ENCODE results near the gene RNU5B-1. TPM values are rescaled to one million over a fixed set of nuclear protein-coding genes. Genes with fewer than 3 reads are reported as not detected.

RNU5B-1 gene
- total RNA-seq, 1 donor from 2014 or later: not detected

GRCh38 chr15:65309882-65310418 is 5.5 kb downstream of the RNU5B-1 start:
- H3K4me3 ChIP-seq (ENCODE audit: low read depth, low read length): no peak overlapping the region
- H3K27me3 ChIP-seq (ENCODE audit: control insufficient read depth, insufficient read depth, low read length): peaks cover 2% of the 10 kb centered on the region
- TF ChIP-seq CTCF (IDR thresholded peaks at IDR 0.05; ENCODE audit: insufficient read depth, low read length, severe bottlenecking): no peak
- FAIRE-seq (no peak), DNase-seq (ENCODE audit: low read depth) (no peak)
- H3K36me3 ChIP-seq (ENCODE audit: control insufficient read depth, insufficient read depth, low read length): no peaks in the 10 kb centered on the region

GRCh38 chr15:65310431-65311137 is 6.1 kb downstream of the RNU5B-1 start:
- FAIRE-seq: no peak

GRCh38 chr15:65311760-65312159 is 7.3 kb downstream of the RNU5B-1 start:
- Histone ChIP-seq H3K36me3 (ENCODE audit: control insufficient read depth, insufficient read depth, low read length) (no peaks in the 10 kb centered on the region), H3K27me3 (ENCODE audit: control insufficient read depth, insufficient read depth, low read length) (peaks cover 2% of the 10 kb centered on the region), H3K4me3 (ENCODE audit: low read depth, low read length) (no peak overlapping the region)
- FAIRE-seq: no peak
- no peak for DNase-seq (ENCODE audit: low read depth)
- no peak for TF ChIP-seq CTCF (IDR thresholded peaks at IDR 0.05; ENCODE audit: insufficient read depth, low read length, severe bottlenecking)

More at GRCh38 chr15:65310431-65311137, 6.1 kb downstream of the RNU5B-1 start:
- H3K27me3 ChIP-seq (ENCODE audit: control insufficient read depth, insufficient read depth, low read length): peaks cover 2% of the 10 kb centered on the region
- TF ChIP-seq CTCF (IDR thresholded peaks at IDR 0.05; ENCODE audit: insufficient read depth, low read length, severe bottlenecking): no peak
- no peak overlapping the region for H3K4me3 ChIP-seq (ENCODE audit: low read depth, low read length)
- DNase-seq (ENCODE audit: low read depth): no peak
- no peaks in the 10 kb centered on the region for H3K36me3 ChIP-seq (ENCODE audit: control insufficient read depth, insufficient read depth, low read length)

GRCh38 chr15:65312400-65312916 is 8.0 kb downstream of the RNU5B-1 start:
- DNase-seq (ENCODE audit: low read depth) (no peak), FAIRE-seq (no peak)
- Histone ChIP-seq H3K36me3 (ENCODE audit: control insufficient read depth, insufficient read depth, low read length) (no peaks in the 10 kb centered on the region), H3K27me3 (ENCODE audit: control insufficient read depth, insufficient read depth, low read length) (peaks cover 2% of the 10 kb centered on the region), H3K4me3 (ENCODE audit: low read depth, low read length) (no peak overlapping the region)
- no peak for TF ChIP-seq CTCF (IDR thresholded peaks at IDR 0.05; ENCODE audit: insufficient read depth, low read length, severe bottlenecking)

GRCh38 chr15:65318870-65319356 is 14.4 kb downstream of the RNU5B-1 start:
- FAIRE-seq (no peak), DNase-seq (ENCODE audit: low read depth) (peak; percentile 62)
- Histone ChIP-seq H3K4me3 (ENCODE audit: low read depth, low read length) (no peak overlapping the region), H3K27me3 (ENCODE audit: control insufficient read depth, insufficient read depth, low read length) (peaks cover 5% of the 10 kb centered on the region), H3K36me3 (ENCODE audit: control insufficient read depth, insufficient read depth, low read length) (no peaks in the 10 kb centered on the region)
- TF ChIP-seq CTCF (IDR thresholded peaks at IDR 0.05; ENCODE audit: insufficient read depth, low read length, severe bottlenecking): peak; percentile 77

Measured in bronchial epithelial cell (primary cell).